Right atrium auricular region (tissue), 2 donors: ENCODE data around the gene IGFBPL1. TPM values are rescaled to one million over a fixed set of nuclear protein-coding genes. Genes with fewer than 3 reads are reported as not detected.

Experiments
- DNase-seq: peaks from one replicate; pipeline ENCODE4 v3.0.0-alpha.2; 2019; ENCODE audit warnings: low spot score
- H3K27ac ChIP-seq, 2 donors: fragments of 200-600 bp; sonication (generic); 1 replicate in 1 of 2; 2 replicates in 1 of 2; pipeline ENCODE4 v1.5.1; 2016 to 2019
- H3K27me3 ChIP-seq, 2 donors: fragments of 200-600 bp; sonication (generic); one replicate each; pipeline versions ENCODE4 v1.5.1 to v1.6.0; 2017 to 2019
- H3K36me3 ChIP-seq: fragments of 200-600 bp; sonication (generic); one replicate; pipeline ENCODE4 v1.5.1; 2016
- H3K4me1 ChIP-seq, 2 donors: fragments of 200-600 bp; sonication (generic); one replicate each; pipeline versions ENCODE4 v1.5.1 to v1.6.0; 2017 to 2019
- H3K4me3 ChIP-seq, 2 donors: fragments of 200-600 bp; sonication (generic); 1 replicate in 1 of 2; 2 replicates in 1 of 2; pipeline ENCODE4 v1.5.1; 2017 to 2019; ENCODE audit warnings: mild to moderate bottlenecking in 1 of 2, moderate library complexity in 1 of 2
- H3K9me3 ChIP-seq, 2 donors: fragments of 200-600 bp; sonication (generic); one replicate each; pipeline ENCODE4 v1.5.1; 2019
- CTCF ChIP-seq, 2 donors: fragments of 200-600 bp; sonication (generic); IDR thresholded peaks; one replicate each; pipeline ENCODE4 v1.5.1; 2019; ENCODE audit warnings: antibody characterized with exemption in 2 of 2
- total RNA-seq, 2 donors: library from RNA; depleted of rRNA; stranded (reverse); fragments of >200 nt; gene quantifications; one replicate each; pipeline ENCODE4 v1.1.0, GENCODE V29; 2016

The IGFBPL1 gene
- total RNA-seq, 2 donors from 2014 or later = 1.3 to 2.8 TPM

- no peak for TF ChIP-seq CTCF (IDR thresholded peaks at IDR 0.05)
Observed at GRCh38 chr9:38356851-38357250, 67.4 kb downstream of the IGFBPL1 start.

More at GRCh38 chr9:38356851-38357250, 67.4 kb downstream of the IGFBPL1 start:
- no peak for DNase-seq
- Histone ChIP-seq H3K36me3 (no peaks in the 10 kb centered on the region), H3K4me1 (no peaks in the 10 kb centered on the region), H3K4me3 (no peak overlapping the region), H3K27me3 (no peaks in the 10 kb centered on the region), H3K9me3 (no peaks in the 10 kb centered on the region), H3K27ac (no peak overlapping the region)

Other genes with a start within 250 kb of the IGFBPL1 start
- 10 to 100 TPM; 13.7 to 32.0 TPM for gene ALDH1B1, start 31.8 kb downstream of the IGFBPL1 start, total RNA-seq
- 1 to 10 TPM; 1.3 to 2.2 TPM for gene ANKRD18A, start 196.1 kb upstream of the IGFBPL1 start, total RNA-seq